ENCODE results near the gene PPP1R3E.

GRCh38 chr14:23286902-23287479 lies 15.7 kb downstream of the PPP1R3E start:
- TF ChIP-seq CTCF (IDR thresholded peaks at IDR 0.05): no peak
- TF ChIP-seq POLR2A (IDR thresholded peaks at IDR 0.05): no peak
- no peak for TF ChIP-seq POLR2AphosphoS5 (IDR thresholded peaks at IDR 0.05)
